Left lung (tissue), 10 donors: ENCODE measurements around the gene KSR2. TPM values are rescaled to one million over a fixed set of nuclear protein-coding genes. Genes with fewer than 3 reads are reported as not detected.

Experiments
- ATAC-seq: fragments of 200-7000 bp; cut with Tn5 transposase; one replicate; pipeline ENCODE4 v1.9.1; 2020; ENCODE audit warnings: moderate library complexity
- DNase-seq, 4 donors: peaks; one replicate each; pipeline ENCODE4 v3.0.0-alpha.2; 2013 to 2020
- H3K27ac ChIP-seq, 2 donors: fragments of 200-600 bp; sonication (generic) in 1 of 2; one replicate each; pipeline versions ENCODE4 v1.5.0 to v1.8.0; 2020 to 2021
- H3K27me3 ChIP-seq, 2 donors: fragments of 200-600 bp; sonication (generic) in 1 of 2; one replicate each; pipeline versions ENCODE4 v1.5.0 to v1.8.0; 2020 to 2021
- H3K36me3 ChIP-seq, 2 donors: fragments of 200-600 bp; sonication (generic) in 1 of 2; one replicate each; pipeline versions ENCODE4 v1.5.0 to v1.8.0; 2020 to 2021
- H3K4me1 ChIP-seq, 2 donors: fragments of 200-600 bp; one replicate each; pipeline ENCODE4 v1.8.0; 2021
- H3K4me3 ChIP-seq, 2 donors: fragments of 200-600 bp; sonication (generic) in 1 of 2; one replicate each; pipeline versions ENCODE4 v1.5.0 to v1.8.0; 2020 to 2021; ENCODE audit warnings: mild to moderate bottlenecking in 1 of 2
- H3K9me3 ChIP-seq, 2 donors: fragments of 200-600 bp; sonication (generic) in 1 of 2; one replicate each; pipeline versions ENCODE4 v1.5.0 to v1.8.0; 2020 to 2021
- CTCF ChIP-seq, 2 donors: fragments of 200-600 bp; sonication (generic) in 1 of 2; IDR thresholded peaks; one replicate each; pipeline versions ENCODE4 v1.5.0 to v1.8.0; 2021; ENCODE audit warnings: antibody characterized with exemption in 2 of 2
- intact Hi-C, 2 donors: fragments of 100-400 bp; cut with DNase I; formaldehyde crosslinking; loops; one replicate each; pipeline versions ENCODE4 v1.11.2 to v1.14.2; 2022
- polyA plus RNA-seq, 6 donors: library from polyadenylated mRNA; unstranded; fragments of 120-200 nt; gene quantifications; one replicate each; pipeline ENCODE4 v1.2.1, GENCODE V29; 2013; ENCODE audit not compliant: insufficient read length in 6 of 6
- total RNA-seq, 2 donors: library from RNA; stranded (reverse); fragmentation: NEBNext Ultra II Directional; extraction: Animal tissue kit (Norgen Biotek cat#: 25700); gene quantifications; one replicate each; pipeline ENCODE4 v1.2.1, GENCODE V29; 2021
- donor health status: DM: no; HTN: yes; CAD: no.
- donor health status: DM: no; HTN: no; CAD: no.

Gene KSR2
- total and polyA plus RNA-seq, 8 donors, result 0.28 to 1.4 (median 0.41) TPM

DNA sequence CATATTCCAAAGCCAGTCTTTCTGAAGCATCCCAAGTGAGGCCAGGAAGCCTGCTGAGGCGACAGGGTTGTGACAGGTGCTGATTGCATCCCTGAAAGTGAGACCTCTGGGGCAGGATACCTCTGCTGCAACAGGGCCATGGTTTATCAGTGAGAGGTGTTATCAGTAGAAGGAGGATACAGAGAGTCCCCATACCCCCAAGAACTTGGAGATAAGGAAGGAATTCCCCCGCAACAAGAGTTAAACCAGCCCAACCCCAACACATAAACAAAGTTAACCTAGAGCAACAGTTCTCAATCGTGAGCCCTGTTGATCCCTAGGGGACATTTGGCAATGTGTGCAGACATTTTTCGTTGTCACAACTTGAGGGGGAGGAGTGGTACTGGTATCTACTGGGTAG is 374.3 kb downstream of the KSR2 start:
- no peak overlapping the region for H3K4me3 ChIP-seq
- H3K36me3 ChIP-seq, result no peaks in the 10 kb centered on the region
- peaks cover 0 to 8% of the 10 kb centered on the region in 2 donors for H3K9me3 ChIP-seq
- peaks cover 0 to 24% of the 10 kb centered on the region in 2 donors for H3K27me3 ChIP-seq
- intact Hi-C loops, result no loop called here
- no peak for DNase-seq
- H3K4me1 ChIP-seq, result no peaks in the 10 kb centered on the region
- ATAC-seq, result no peak
- H3K27ac ChIP-seq, result no peak overlapping the region
- no peak for TF ChIP-seq CTCF (IDR thresholded peaks at IDR 0.05)

- Histone ChIP-seq H3K4me1 (no peaks in the 10 kb centered on the region), H3K27ac (no peak overlapping the region), H3K27me3 (peaks cover 0 to 24% of the 10 kb centered on the region in 2 donors), H3K36me3 (no peaks in the 10 kb centered on the region), H3K9me3 (peaks cover 0 to 8% of the 10 kb centered on the region in 2 donors), H3K4me3 (no peak overlapping the region)
- DNase-seq (no peak), ATAC-seq (no peak)
- intact Hi-C loops, result no loop called here
- TF ChIP-seq CTCF (IDR thresholded peaks at IDR 0.05), result no peak
These were observed 374.9 kb downstream of the KSR2 start for GRCh38 chr12:117593815-117594400.

- Histone ChIP-seq H3K4me3 (no peak overlapping the region), H3K36me3 (no peaks in the 10 kb centered on the region), H3K27ac (no peak overlapping the region), H3K9me3 (peaks cover 0 to 8% of the 10 kb centered on the region in 2 donors), H3K4me1 (no peaks in the 10 kb centered on the region), H3K27me3 (peaks cover 0 to 24% of the 10 kb centered on the region in 2 donors)
- ATAC-seq (no peak), DNase-seq (no peak)
- no peak for TF ChIP-seq CTCF (IDR thresholded peaks at IDR 0.05)
- intact Hi-C loops, result no loop called here
These were observed 376.0 kb downstream of the KSR2 start for GRCh38 chr12:117592588-117593305.

GRCh38 chr12:117590999-117591398 is 377.8 kb downstream of the KSR2 start:
- intact Hi-C loops, result no loop called here
- H3K36me3 ChIP-seq, result no peaks in the 10 kb centered on the region
- no peak for ATAC-seq
- H3K9me3 ChIP-seq, result peaks cover 0 to 8% of the 10 kb centered on the region in 2 donors
- TF ChIP-seq CTCF (IDR thresholded peaks at IDR 0.05), result no peak
- no peak overlapping the region for H3K4me3 ChIP-seq
- H3K4me1 ChIP-seq, result no peaks in the 10 kb centered on the region
- no peak for DNase-seq
- H3K27ac ChIP-seq, result no peak overlapping the region
- peaks cover 0 to 36% of the 10 kb centered on the region in 2 donors for H3K27me3 ChIP-seq

- Histone ChIP-seq H3K4me3 (no peak overlapping the region), H3K9me3 (peaks cover 0 to 8% of the 10 kb centered on the region in 2 donors), H3K36me3 (no peaks in the 10 kb centered on the region), H3K27me3 (peaks cover 0 to 36% of the 10 kb centered on the region in 2 donors), H3K4me1 (no peaks in the 10 kb centered on the region), H3K27ac (no peak overlapping the region)
- ATAC-seq (no peak), DNase-seq (no peak)
- intact Hi-C loops, result no loop called here
- no peak for TF ChIP-seq CTCF (IDR thresholded peaks at IDR 0.05)
These were observed 378.4 kb downstream of the KSR2 start for GRCh38 chr12:117590386-117590785.
